Glomerular visceral epithelial cell (primary cell): ENCODE data around the gene CCDC158.
A peak's percentile ranks its signal among the peaks of the same experiment; 100 is the strongest.

Experiments
- DNase-seq: peaks from one replicate; pipeline ENCODE4 v3.0.0-alpha.2; 2016; ENCODE audit errors: extremely low spot score

Gene CCDC158

DNA sequence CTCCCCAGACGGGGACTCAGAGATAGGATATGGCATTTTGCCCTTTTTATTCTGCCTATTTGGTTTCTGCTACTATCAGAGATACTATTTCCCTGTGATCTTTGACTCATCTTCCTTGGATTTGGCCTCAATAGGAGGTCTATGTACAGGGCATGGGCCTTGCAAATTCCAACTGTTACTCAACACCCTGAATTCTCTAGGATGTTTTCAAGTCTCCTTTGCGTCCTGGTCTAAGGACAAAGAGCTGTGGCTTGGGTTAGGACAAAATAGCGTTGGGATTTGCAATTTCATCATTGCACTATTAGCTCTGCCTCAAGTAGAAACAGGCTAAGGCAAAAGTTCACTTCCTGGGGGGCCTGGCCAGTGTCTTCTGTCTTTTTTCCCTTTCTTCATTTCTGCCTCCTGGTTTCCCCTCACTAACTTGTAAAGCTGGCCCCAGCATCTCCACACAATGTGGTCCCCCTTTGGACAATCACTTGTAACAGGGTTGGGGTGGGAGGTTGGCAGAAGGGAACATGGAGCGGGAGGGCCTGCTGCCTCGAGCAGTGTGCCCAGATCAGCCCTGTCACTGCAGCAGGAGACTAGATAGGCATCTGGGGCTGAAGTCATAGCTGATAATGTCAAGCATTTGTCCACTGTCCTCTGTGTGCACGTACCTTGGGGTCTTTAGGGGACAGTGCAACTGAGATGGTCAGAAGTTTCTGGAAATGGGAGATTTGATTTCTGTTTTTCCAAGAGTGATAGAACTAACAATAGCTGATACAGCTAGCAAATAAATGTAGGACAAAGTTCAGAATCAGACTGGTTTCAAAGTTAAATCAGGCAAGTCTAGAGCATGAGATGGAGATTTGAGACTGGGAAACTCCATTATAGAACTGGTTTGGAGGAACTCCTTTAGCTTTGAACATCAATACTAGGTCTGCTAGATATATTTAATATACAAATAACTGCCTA lies 140.2 kb downstream of the CCDC158 start:
- no peak for DNase-seq

DNA sequence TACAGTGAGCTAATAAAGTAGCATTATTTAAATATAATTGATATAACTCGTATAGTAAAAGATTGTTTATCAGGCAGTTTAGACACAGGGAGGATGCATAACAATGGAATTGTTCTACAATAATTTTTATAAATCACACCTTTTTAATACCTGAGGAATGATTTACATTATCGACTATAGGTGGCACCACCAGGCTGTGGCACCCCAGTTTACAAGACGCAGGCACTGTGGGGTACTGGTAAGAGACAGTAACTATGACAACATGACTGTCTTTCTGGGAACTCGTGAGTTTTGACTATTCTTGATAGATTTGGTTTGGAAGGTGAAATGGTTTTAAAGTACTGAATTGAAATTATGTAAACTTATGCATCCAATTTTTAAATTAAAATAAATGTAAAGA lies 141.5 kb downstream of the CCDC158 start:
- no peak for DNase-seq

DNA sequence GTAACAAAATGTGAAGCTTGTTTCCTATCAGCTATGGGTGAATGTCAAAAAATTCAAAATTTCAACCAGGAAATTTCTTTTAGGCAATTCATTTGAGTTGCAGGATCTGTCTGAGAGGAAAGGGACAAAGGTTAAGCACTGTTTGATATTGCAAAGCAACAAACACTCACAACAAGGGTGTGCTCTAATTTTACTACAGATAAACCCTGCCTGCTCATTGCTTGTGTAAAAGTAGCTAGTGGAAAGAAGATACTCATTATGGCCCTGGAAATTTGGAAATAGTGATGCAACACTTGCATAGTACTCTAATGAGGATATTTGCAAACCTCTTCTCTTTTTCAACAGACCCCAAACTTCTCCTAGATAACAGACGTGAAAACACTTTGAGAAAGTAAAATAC lies 142.4 kb downstream of the CCDC158 start:
- DNase-seq = no peak

DNA sequence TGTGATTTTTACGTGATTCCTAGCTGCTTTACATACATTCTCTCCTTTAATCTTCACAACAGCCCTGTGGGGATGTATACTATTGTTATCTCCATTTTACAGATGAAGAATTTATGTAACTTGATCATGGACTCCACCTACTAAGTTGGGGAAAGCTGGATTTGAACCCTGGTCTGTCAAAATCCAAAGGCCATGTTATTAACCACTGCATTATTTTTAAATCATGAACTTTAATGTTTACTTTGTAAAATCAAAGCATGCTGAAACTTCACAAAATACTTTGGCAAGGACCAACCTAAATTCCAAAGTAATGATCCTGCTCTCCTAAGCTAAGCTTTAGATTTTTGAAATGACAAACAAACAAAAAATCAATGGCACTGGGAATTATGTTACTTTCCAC lies 143.3 kb downstream of the CCDC158 start:
- no peak for DNase-seq

DNA sequence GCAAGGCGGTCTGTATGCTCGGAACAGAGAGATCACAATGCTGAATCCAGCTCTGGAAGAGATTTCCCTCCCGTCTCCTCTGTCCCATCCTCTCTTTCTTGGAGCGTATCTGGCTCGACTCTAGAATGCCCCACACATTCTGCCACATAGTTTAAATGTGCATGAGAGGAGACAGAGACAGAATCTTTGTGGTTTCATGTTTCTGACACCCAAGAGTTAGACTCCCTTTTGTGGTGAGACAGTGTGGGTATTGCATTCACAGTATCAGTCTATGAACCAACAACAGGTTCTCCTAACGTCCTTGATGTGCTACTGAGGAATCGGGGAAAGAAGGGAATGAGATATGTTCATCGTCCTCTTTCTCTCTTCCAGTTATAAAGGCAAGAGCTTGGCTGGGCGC lies 144.1 kb downstream of the CCDC158 start:
- DNase-seq = no peak

DNA sequence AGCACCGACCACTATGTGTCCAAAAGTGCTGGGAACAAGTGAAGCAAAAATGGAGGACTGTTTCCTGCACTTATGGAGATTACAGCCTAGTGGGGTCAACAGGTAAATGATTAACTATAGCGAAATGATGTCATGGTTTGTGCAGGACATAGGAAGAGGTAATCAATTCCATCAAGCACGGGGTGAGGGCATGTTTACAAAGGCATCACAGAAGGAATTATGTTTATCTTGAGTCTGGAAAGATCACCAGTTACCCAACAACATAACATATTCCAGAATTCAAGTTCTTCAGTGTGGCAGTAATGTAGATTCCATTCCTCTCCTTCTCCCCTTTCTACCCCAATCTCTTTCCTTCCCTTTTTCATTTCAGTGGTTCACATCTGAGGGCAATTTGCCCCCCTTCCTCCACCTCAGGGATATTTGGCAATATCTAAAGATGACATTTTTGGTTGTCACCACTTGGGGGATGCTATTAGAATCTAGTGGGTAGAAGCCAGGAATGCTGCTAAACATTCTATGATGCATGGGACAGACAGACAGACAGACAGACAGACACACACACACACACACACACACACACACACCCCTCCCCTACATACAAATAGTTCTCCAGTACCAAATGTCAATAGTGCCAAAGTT lies 145.3 kb downstream of the CCDC158 start:
- DNase-seq = no peak

DNA sequence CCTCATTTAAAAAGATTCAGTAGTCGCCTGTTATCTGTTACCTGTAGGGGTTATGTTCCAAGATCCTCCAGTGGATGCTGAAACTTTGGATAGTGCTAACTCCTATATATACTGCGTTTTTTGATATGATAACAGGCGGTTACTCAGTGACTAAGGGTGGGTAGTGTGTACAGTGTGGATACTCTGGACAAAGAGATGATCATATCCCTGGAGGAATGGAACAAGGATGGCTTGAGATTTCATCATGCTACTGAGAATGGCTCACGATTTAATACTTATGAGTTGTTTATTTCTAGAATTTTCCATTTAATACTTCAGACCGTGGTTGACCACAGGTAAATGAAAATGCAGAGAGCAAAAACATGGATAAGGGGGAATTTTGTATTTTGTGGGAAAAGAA lies 147.9 kb downstream of the CCDC158 start:
- no peak for DNase-seq

DNA sequence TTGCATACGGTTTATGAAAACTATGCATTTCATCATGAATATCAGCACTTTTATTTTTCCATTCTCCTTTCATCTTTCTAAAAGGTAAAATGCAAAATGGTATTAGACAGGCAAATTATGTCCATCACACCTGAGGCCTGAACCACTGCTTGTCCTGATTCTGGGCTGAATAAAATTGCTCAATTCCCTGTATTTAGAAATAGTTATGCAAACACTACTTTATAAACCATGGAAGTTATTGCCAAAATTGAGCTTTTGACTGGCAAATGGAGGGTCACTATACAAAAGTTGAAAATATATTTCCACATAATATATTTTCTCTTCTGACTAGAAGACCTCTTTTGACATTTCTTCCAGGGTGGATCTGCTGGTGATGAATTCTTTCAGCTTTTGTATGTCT lies 148.4 kb downstream of the CCDC158 start:
- no peak for DNase-seq

DNA sequence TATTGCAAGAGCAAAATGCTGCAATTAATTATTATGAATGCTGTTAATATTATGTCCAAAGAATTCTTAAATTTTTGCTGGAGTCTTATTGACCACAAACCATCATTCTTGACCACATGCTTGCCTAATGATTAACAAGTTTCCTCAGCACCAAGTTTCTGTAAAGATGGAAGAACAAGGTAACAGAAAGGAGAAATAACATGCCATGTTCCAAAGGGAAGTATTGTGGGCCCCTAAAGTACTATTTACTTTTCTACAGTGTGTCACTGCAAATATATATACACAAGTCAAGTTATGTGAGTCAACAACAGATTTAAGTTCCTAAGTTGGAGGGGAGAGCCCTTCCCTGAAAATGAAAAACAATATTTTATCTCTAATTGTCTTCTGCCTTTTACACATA lies 148.9 kb downstream of the CCDC158 start:
- DNase-seq = peak; percentile 10

DNA sequence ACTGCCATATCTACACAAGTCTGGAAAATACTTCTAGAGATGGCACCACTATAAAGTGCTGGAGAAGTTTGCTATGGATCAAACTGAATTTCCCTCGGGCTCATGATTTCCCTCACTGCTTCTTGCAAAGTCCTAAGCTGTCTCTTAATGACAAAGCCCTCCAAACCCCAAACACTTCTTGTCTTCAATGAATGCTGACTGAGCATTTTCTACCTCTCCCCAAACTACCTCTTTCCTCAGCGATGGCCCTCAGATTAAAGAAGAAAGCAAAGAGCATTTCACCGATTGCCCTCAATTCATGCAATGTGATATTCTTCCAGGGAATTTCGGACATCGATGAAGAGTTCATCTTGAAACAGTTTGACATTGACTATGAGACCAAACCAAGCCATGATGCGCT lies 149.7 kb downstream of the CCDC158 start:
- DNase-seq = no peak

DNA sequence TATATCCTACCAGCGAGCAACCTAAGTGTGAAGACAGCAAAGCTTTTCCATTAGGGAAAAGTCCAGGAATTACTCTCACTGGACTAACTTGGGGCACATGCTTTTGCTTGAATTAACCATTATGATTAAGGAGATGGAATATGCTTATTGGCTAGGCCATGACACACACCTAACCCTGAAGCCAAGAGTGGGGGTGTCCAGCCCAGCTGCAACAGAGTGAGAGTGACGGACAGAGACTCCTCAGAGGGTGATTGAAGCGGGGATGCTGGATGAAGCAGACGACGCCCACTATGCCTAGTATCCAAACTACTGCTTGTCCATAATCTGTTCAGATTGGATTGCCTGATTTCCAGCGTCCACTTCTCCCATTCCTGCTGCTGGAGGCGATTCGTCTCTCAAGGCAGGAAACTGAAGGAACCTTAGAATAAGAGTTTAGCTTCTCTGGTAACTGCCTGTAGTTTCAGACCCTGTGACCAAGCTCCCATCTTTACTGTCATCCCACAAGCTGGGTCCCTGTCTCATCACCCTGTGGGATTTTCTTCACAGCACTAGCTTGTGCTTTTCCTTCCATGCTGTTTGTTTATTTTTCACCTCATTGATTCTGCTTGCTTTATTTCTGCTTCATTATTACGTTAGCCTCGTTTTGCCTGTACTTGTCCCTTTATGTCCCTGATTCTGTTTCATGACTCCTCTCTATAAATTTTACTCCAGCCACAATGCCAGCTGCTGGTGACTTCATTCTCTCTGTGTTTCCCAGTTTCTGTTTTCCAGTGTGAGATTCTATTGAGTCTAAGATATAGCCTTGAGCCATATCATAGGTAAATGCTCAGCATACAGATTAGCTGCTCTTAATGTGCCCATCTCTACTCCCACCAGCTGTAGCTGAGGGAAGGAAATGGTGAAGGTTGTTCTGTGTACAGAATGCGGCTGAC lies 150.4 kb downstream of the CCDC158 start:
- DNase-seq = no peak

DNA sequence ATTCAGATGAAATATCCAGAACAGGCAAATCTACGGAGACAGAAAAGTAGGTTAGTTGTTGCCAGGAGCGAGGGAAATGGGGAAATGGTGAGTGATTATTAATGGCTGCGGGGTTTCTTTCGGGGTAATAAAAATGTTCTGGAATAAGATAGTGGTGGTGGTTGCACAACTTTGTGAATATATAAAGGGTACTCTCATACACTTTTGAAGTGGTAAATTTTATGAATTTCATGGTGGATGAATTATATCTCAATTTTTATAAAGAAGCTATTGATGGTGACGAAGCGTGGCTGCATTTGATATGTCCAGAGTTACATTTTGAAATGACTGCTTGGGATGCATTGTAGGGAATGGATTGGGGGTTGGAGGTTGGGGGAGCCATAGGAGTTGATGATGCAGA lies 153.1 kb downstream of the CCDC158 start:
- DNase-seq = no peak

DNA sequence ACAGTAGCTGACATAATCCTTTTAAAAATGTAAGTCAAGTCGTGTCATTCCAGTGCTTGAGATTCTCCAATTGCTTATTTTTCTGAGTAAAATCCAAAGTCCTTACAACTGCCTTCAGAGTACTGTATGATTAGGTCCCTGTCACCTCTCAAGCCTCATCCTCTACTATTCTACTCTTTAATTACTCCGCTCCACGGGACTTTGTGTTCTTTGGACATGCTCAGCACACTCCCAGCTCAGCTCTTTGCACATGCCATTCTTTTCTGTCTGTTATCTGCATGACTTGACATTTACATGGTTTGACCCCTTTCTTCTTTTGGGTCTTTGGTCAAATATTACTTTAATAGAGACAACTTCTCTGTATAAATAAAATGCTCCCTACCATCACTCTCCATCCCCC lies 154.3 kb downstream of the CCDC158 start:
- no peak for DNase-seq

DNA sequence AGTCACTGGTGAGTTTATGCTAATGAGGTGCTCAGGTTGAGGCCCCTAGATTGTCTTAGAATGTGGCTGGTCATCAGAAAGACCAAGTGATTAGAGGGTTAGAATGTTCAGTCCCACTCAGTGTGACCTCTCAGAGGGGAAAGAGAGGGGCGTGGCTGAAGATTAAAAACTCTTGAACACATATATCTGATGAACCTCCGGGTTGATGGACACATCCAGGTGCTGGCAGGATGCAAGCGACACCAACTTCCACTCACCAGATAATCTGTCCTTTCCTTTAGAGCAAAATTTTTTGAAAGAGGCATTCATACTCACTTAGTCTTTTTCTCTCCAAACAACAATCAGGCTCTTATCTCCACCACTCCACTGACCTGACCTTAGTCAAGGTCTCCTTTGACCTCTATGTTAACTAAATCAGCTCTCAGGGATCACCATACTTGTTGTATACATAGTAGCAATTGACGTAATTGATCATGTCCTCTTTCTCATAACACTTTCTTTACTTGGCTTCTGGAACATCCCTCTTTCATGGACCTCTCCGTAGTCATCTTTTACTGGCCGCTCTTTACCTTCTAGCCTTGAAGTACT lies 155.2 kb downstream of the CCDC158 start:
- DNase-seq = no peak
